ENCODE data around the gene C10orf105. TPM values are rescaled to one million over a fixed set of nuclear protein-coding genes. Genes with fewer than 3 reads are reported as not detected.

The C10orf105 gene
- total RNA-seq, 2 experiments from 2014 or later = 0.09 to 0.15 TPM

DNA sequence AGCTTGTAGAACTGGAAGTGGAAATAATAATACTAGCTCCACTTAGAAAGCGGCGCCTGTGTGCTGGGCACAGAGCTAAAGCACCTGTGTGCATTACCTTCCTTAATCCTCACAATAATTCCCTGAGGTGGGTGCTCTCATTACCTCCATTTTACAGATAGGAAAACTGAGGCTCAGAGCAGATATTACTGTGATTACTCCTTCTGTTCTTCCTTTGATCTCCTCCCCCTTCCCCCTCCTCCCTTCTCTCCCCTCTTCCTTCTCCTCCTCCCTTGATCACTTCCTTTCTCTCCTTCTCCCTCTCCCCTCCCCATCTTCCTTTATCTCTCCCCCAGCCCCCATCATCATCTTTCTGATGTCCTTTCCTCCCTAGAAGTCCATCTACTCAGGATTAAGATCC, 55.0 kb downstream of the C10orf105 start:
- no peaks in the 10 kb centered on the region for H3K36me3 ChIP-seq (ENCODE audit: insufficient read depth, low read length)
- no TSS peak for BruUV-seq (replicated peaks)
- intact Hi-C loops (cut with micrococcal nuclease; ENCODE audit: unreplicated experiment) = loop anchor here (5.0 kb wide), 1 partner anchor 33 kb away; no protein-coding TSS in a partner anchor
- no peak overlapping the region for H3K4me3 ChIP-seq (ENCODE audit: low read depth, low read length, poor library complexity, severe bottlenecking)
- H3K4me1 ChIP-seq (ENCODE audit: insufficient read depth, low read length, poor library complexity, severe bottlenecking) = peaks cover 41% of the 10 kb centered on the region
- H3K27ac ChIP-seq (ENCODE audit: low read depth, low read length, poor library complexity, severe bottlenecking) = no peak overlapping the region
- H3K9me2 ChIP-seq (ENCODE audit: insufficient read depth, low read length) = no peaks in the 10 kb centered on the region
- H3K79me2 ChIP-seq (ENCODE audit: insufficient read depth, low read depth, low read length) = no peaks in the 10 kb centered on the region
- no peaks in the 10 kb centered on the region for H3K9me3 ChIP-seq (ENCODE audit: low read length)
- no peak overlapping the region for H2AFZ ChIP-seq (ENCODE audit: low read length)
- no peaks in the 10 kb centered on the region for H4K20me1 ChIP-seq (ENCODE audit: insufficient read depth, low read length)
- TF ChIP-seq EZH2phosphoT487 (IDR thresholded peaks at IDR 0.05; ENCODE audit: borderline replicate concordance, low read depth, low read length) = no peak
- TF ChIP-seq, protein P1, sequence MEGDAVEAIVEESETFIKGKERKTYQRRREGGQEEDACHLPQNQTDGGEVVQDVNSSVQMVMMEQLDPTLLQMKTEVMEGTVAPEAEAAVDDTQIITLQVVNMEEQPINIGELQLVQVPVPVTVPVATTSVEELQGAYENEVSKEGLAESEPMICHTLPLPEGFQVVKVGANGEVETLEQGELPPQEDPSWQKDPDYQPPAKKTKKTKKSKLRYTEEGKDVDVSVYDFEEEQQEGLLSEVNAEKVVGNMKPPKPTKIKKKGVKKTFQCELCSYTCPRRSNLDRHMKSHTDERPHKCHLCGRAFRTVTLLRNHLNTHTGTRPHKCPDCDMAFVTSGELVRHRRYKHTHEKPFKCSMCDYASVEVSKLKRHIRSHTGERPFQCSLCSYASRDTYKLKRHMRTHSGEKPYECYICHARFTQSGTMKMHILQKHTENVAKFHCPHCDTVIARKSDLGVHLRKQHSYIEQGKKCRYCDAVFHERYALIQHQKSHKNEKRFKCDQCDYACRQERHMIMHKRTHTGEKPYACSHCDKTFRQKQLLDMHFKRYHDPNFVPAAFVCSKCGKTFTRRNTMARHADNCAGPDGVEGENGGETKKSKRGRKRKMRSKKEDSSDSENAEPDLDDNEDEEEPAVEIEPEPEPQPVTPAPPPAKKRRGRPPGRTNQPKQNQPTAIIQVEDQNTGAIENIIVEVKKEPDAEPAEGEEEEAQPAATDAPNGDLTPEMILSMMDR (conservative IDR thresholded peaks at IDR 0.05; ENCODE audit: low read length) = no peak
- no peak for DNase-seq (ENCODE audit: low spot score)
- no peak overlapping the region for H3K4me2 ChIP-seq (ENCODE audit: low read length)
- ChIA-PET POLR2A (interaction anchor here (1.0 kb wide), 1 partner anchor 41 kb away, joined by 5 read pairs; no protein-coding TSS in a partner anchor), CTCF (ENCODE audit: unreplicated experiment) (interaction anchor here (0.6 to 1.3 kb wide), 3 partner anchors 28 to 46 kb away, joined by 3 to 10 read pairs (median 3); no protein-coding TSS in a partner anchor)

DNA sequence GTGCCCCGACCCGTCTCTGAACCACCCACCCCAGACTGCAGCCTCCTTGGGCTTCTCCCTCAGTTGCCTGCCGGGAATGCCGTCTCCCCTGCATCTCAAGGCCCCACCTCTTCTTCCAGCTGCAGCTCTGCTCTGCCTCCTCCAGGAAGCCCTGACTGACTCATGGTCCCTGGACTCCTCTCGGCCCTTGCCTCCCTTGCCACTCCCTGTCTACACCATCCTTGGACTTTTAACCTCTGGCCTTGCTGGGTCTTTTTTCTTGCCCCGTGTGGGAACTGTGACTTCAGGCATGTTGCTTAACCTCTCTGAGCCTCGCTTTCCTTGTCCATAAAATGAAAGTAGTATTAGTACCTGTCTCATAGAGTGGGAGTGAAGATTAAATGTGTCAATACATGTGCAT, 56.3 kb downstream of the C10orf105 start:
- H3K4me2 ChIP-seq (ENCODE audit: low read length) = no peak overlapping the region
- H3K79me2 ChIP-seq (ENCODE audit: insufficient read depth, low read depth, low read length) = no peaks in the 10 kb centered on the region
- intact Hi-C loops (cut with micrococcal nuclease; ENCODE audit: unreplicated experiment) = loop anchor here (5.0 kb wide), 1 partner anchor 34 kb away; no protein-coding TSS in a partner anchor
- no TSS peak for BruUV-seq (replicated peaks)
- no peak overlapping the region for H3K4me3 ChIP-seq (ENCODE audit: low read depth, low read length, poor library complexity, severe bottlenecking)
- no peak overlapping the region for H3K27ac ChIP-seq (ENCODE audit: low read depth, low read length, poor library complexity, severe bottlenecking)
- H3K36me3 ChIP-seq (ENCODE audit: insufficient read depth, low read length) = no peaks in the 10 kb centered on the region
- H2AFZ ChIP-seq (ENCODE audit: low read length) = no peak overlapping the region
- no peak for TF ChIP-seq EZH2phosphoT487 (IDR thresholded peaks at IDR 0.05; ENCODE audit: borderline replicate concordance, low read depth, low read length)
- TF ChIP-seq, protein P1 (conservative IDR thresholded peaks at IDR 0.05; ENCODE audit: low read length) = no peak
- POLR2A ChIA-PET = no interaction called here
- peaks cover 44% of the 10 kb centered on the region for H3K4me1 ChIP-seq (ENCODE audit: insufficient read depth, low read length, poor library complexity, severe bottlenecking)
- CTCF ChIA-PET (ENCODE audit: unreplicated experiment) = no interaction called here
- H4K20me1 ChIP-seq (ENCODE audit: insufficient read depth, low read length) = no peaks in the 10 kb centered on the region
- DNase-seq (ENCODE audit: low spot score) = no peak
- H3K9me2 ChIP-seq (ENCODE audit: insufficient read depth, low read length) = no peaks in the 10 kb centered on the region
- H3K9me3 ChIP-seq (ENCODE audit: low read length) = no peaks in the 10 kb centered on the region

DNA sequence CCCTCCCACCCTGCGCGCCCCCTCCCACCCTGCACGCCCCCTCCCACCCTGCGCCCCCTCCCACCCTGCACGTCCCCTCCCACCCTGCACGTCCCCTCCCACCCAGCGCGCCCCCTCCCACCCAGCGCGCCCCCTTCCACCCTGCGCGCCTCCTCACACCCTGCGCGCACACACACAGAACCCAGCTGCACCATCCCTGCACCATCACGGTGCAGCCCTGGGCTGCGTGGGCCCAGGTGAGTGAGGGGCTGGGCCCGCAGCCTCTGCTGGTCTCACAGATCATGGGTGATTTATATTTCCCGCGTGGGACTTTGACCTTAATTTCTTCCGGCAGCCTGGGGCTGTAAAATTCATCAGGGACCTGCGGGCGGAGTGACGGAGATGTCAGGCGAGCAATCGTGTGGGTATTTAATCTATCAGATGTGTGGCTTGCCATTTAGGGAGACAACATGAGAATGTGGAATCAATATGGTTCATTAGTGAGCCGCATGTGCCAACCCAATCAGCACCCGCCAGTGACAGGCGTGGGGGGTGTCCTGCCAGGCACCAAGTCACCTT, 57.7 kb downstream of the C10orf105 start:
- ChIA-PET POLR2A (no interaction called here), CTCF (ENCODE audit: unreplicated experiment) (no interaction called here)
- Histone ChIP-seq H3K9me3 (ENCODE audit: low read length) (no peaks in the 10 kb centered on the region), H2AFZ (ENCODE audit: low read length) (no peak overlapping the region), H4K20me1 (ENCODE audit: insufficient read depth, low read length) (no peaks in the 10 kb centered on the region), H3K4me2 (ENCODE audit: low read length) (no peak overlapping the region), H3K79me2 (ENCODE audit: insufficient read depth, low read depth, low read length) (no peaks in the 10 kb centered on the region), H3K27ac (ENCODE audit: low read depth, low read length, poor library complexity, severe bottlenecking) (no peak overlapping the region), H3K9me2 (ENCODE audit: insufficient read depth, low read length) (no peaks in the 10 kb centered on the region), H3K4me3 (ENCODE audit: low read depth, low read length, poor library complexity, severe bottlenecking) (no peak overlapping the region), H3K4me1 (ENCODE audit: insufficient read depth, low read length, poor library complexity, severe bottlenecking) (peaks cover 39% of the 10 kb centered on the region), H3K36me3 (ENCODE audit: insufficient read depth, low read length) (no peaks in the 10 kb centered on the region)
- TF ChIP-seq, protein P1 (conservative IDR thresholded peaks at IDR 0.05; ENCODE audit: low read length) = no peak
- TF ChIP-seq EZH2phosphoT487 (IDR thresholded peaks at IDR 0.05; ENCODE audit: borderline replicate concordance, low read depth, low read length) = no peak
- intact Hi-C loops (cut with micrococcal nuclease; ENCODE audit: unreplicated experiment) = loop anchor here (5.0 kb wide), 1 partner anchor 35 kb away; no protein-coding TSS in a partner anchor
- BruUV-seq (replicated peaks) = no TSS peak
- no peak for DNase-seq (ENCODE audit: low spot score)

Measured in OCI-LY7 (cell line).